ENCODE measurements around the gene ALDH1L2.
"Not testable (repeated sequence)": the region's sequence is repeated elsewhere in the genome, so short reads cannot be mapped to it uniquely, and the experiment has no call there.

ALDH1L2 gene

DNA sequence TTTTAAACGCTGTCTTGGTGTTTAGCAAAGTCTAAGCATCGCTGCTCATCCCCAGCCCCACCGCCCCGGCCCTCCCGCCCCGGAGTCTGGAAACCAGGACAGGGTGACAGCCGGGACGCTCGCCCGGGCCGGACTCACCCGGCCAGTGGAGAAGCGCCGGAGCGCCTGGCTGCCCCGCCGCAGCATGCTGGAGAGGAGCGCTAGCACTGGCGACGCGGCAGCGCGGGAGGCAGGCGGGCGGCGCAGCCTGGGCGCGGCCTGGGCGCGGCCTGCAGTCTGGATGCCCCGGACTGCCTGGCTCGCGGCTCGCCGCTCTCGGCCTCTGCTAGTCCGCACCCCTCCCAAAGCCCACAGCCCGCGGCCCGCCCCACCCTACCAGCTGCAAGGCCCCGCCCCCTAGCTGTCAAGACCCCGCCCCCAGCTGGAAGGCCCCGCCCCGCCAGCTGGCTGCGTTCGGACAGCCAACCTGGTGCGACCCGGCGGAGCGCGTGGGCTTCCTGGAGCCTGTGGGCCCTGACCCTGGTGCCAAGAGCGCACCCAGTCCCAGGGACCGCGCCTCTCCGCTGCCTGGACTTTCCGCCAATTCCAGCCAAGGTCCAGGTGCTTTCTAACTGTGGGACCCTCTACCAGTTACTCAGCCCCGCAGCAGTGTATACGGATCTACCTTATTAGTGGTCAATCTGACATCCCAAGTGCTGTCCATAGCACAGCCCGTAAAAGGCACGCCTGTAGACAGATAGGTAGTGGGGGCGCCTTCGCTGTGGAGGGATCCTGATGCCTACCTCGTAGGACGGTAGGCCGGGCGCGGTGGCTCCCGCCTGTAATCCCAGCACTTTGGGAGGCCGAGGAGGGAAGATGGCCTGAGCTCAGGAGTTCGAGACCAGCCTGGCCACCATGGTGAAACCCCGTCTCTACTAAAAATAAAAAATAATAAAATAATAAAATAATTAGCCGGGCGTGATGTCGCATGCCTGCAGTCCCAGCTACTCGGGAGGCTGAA, at the start of gene ALDH1L2:
ALDH1L2 (minus strand) TSS at position 208 of the 1,000 bp plus-strand sequence; CDS start at position 186, 22 bp downstream.
- DNase-seq (ENCODE audit: low read depth) = peak; percentile 67

DNA sequence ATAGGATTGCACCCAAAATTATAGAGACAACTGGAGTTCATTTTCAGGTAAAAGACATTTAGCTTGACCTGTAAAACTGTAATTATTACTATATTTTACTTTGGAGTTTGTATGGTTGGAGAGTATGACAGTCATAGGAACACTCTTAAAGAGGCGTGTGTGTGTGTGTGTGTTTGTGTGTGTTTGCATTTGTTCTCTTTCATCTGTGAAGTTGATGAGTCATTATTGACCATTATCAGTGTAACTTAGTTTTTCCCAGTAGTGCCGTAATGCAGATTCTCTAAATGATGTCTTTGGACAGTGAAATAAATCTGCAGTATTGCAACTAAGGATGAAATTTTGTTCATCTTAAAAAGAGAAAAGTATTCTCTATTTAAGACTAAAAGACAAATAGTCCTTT, 36.3 kb upstream of the ALDH1L2 start:
- DNase-seq (ENCODE audit: low read depth) = no peak

DNA sequence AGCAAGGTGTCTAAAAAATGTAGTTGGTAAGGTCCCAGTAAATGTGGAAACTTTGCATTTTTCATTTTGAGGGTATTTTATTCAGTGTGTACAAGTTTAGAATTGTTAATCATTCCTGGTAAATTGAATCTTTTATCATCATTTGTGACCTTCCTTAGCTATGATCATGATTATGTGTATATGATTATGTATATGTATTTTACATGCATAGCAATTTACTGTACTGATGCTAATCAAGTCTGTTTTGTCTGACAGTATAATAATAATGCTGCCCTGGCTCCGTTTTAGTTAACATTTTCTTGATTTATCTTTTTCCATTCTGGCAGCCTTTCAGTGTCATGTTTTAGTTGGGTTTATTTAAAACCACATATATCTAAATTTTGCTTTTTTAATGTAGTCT, 32.7 kb upstream of the ALDH1L2 start:
- no peak for DNase-seq (ENCODE audit: low read depth)

DNA sequence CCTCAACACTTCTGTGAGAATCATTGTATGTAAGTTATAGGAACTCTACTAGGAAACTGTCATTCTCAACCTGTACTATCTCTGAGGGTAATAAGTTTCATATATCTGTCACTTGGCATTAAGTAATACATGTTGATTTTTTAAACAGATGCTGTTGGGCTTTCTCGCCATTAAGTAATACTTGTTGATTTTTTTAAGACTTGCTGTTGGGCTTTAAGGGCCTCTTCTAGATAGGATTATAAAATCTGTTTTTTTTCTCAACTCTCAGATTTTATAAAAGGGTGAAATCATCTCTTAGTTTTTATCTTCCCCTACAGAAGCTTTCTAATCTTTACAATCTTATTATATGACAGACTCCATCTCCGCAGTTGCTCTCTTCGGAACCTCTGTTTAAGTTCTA, 28.8 kb upstream of the ALDH1L2 start:
- DNase-seq (ENCODE audit: low read depth) = no peak

DNA sequence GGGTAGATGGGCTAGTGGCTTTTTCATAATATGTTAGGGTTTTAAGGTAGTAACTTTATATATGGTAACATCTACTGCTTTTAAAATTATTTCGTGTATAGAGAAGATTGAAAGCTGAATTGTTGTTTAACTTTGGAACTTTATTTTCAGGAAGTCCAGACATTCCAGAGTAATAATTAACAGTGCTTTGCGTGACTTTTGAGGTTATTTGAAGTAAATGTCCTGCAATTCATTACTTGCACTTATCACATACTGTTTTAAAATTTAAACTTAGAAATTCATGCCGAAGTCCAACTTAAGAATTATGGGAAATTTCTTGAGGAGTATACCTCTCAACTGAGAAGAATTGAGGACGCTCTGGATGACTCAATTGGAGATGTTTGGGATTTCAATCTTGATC, 26.6 kb upstream of the ALDH1L2 start:
- DNase-seq (ENCODE audit: low read depth) = no peak

DNA sequence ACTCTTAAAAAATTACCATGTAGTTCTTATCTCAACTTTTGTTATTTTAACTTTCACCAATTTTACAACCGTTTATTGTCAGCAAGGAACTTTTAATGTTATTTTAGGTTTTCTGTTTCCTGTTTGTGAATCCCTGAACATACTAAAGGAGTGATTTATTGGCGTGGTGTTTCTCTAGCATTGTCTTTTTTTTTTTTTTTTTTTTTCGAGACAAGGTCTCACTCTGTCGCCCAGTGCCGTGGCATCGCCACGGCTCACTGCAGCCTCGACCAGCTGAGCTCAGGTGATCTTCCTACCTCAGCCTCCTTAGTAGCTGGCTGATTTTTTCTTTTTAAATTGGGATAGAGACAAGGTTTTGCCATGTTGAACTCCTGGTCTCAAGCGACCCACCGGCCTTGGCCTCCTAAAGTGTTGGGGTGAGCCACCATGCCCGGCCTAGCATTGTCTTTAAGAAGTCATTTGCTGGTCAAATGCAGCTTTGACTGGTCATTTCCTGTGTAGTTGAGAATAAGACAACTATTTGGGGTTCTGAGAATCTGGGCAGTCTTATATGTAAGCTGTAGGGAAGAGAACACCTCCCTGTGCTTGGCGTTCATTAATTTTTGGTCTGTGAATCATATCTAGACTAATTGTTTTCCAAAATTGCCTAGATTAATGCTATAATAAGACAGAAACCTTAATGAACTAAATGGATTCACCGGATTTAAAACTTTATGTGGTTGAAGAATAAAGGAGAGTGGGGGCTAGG, 25.4 kb upstream of the ALDH1L2 start:
- no peak for DNase-seq (ENCODE audit: low read depth)

DNA sequence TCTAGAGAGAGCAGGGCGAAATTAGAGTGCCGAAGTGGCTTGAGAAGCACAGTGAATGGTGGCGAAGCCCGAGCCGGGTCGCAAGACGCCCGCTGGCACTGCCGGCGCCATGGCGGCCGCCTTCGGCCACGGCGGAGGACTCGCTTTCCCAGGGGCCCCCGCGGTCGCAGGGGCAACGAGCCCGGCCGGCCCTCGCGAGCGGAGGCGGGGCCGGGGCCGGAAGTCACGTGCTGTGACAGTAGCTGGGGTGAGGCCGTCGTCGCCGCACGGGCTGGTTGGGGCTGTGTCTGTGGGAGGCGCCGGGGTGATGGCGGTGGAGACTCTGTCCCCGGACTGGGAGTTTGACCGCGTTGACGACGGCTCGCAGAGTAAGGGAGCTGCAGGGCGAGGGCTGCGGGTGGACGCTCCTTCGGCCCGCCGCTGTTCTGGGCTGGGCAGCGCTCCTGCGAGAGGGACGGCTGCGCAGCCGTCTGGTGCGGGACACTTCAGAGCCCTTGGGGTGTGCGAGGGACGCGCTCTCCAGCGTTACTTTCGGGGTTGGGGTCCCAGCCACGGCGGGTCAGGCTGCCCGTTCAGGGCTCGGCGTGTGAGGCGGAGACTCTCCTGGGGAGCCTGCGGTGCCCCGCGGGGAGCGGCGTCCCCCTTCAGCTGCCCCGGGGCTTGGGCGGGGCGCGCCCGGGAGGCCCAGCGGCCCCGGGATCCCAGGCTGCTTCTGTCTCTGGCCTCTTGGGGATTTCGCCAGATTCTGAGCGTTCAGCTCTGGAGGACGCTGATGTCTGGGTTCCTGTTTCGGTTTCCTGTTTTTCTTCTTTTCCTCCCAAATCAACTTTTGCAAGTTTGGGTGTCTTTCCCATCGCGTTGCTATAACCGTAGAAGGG, 23.5 kb upstream of the ALDH1L2 start, which contains the start of gene WASHC4:
WASHC4 (plus strand) TSS at position 238 of the 878 bp plus-strand sequence; CDS start at position 308, 70 bp downstream.
- peak; percentile 86 for DNase-seq (ENCODE audit: low read depth)

DNA sequence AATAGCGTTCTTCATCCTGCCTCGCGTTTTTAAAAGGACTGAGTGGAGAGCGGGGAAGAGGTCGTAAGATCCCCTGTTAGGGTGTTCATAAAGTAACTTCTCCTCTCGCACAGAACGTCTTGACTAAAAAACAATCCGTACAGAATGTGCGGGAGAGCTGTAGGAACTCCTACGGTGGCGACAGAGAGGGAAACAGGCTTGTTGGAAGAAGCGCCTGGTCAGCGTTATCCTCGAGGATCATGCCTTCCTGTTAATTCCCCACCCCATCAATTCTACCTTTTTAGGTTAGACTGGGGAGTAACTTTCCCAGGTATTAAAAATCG, 22.9 kb upstream of the ALDH1L2 start:
- peak; percentile 28 for DNase-seq (ENCODE audit: low read depth)

DNA sequence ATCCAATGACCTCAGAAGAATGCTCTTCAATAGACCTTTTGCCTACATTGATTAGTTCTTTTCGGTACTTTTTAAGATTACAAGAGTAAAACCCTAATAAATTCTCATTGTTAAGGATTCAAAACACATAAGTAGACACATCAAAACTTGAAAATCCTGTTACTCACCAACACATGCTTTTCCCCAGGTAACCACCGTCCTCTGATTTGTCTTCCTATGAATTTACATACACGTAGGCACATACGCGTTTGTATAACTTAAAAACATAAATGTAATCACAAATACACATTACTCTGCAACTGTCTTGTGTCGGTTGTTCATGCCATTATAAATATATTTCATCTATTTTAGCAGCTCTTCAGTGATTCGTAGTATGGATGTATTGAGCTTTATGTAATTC, 22.4 kb upstream of the ALDH1L2 start:
- no peak for DNase-seq (ENCODE audit: low read depth)

DNA sequence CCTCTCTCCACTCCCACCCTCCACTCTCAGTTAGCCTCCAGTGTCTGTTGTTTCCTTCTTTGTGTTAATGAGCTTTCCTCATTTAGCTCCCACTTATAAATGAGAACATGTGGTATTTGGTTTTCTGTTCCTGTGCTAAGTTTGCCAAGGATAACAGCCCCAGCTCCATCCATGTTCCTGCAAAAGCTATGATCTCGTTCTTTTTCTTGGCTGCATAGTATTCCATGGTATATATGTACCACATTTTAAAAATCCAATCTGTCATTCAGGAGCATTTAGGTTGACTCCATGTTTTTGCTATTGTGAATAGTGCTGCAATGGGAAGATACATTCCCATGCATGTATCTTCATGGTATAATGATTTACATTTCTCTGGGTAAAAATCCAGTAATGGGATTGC, 20.5 kb upstream of the ALDH1L2 start:
- no peak for DNase-seq (ENCODE audit: low read depth)

DNA sequence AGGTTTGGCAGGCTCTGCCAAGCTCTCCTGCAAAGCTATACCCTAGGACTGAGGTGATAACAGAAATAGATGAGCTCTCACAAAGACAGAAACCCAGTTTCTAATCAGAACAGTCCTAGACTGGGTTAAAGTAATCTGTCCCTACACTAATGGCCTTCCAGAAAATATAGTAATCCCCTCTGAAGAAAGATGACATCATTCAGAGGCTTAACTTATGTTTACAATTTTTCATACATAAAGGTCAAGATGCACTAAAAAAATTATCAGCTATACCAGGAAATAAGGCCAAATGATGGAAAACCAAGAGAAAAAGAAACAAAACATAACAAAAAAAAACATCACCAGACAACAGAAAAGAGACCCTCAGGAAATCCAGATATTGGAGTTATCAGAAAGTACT, 18.4 kb upstream of the ALDH1L2 start:
- no peak for DNase-seq (ENCODE audit: low read depth)

DNA sequence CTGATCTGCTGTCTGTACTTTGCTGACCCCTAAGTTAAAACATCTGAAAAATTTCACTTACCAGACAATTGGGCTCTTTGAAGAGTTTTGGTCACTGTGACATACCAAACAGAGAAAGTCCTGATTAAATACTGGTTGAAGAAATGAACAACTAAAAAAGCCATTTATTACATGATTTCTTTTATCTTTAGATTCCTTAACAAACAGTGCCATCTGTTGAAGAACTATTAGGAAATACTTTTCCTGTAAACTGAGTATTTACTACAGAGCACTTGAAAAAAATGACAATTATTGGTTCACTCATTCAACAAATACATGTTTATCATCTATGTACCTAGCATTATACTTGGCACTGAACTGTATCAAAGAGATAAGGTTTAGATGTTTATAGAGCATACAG, 16.7 kb upstream of the ALDH1L2 start:
- no peak for DNase-seq (ENCODE audit: low read depth)

DNA sequence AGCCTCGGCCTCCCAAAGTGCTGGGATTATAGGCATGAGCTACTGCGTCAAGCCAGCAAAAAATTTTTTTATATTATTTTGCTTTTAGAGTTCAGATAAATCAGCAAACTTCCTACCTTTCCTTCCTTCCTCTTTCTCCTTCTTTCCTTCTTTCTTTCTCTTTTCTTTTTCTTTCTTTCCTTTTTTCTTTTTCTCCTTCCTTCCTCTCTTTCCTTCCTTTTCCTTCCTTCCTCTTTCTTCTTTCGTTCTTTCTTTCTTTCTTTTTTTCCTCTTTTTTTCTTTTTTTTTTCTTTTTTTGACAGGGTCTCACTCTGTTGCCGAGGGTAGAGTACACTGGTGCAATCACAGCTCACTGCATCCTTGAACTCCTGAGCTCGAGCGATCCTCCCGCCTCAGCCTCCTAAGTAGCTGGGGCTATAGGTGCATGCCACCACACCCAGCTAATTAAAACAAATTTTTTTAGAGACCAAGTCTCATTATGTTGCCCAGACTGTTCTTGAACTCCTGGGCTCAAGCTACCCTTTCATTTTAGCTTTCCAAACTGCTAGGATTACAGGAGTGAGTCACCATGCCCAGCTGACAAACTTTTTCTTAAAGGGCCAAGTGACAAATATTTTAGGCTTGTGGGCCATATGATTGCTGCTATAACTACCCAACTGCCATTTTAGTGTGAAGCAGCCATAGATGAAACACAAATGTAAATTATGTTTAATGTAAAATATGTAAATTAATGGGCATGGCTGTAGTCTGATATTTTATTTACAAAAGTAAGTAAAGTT, 16.1 kb upstream of the ALDH1L2 start:
- DNase-seq (ENCODE audit: low read depth) = peak; percentile 57

DNA sequence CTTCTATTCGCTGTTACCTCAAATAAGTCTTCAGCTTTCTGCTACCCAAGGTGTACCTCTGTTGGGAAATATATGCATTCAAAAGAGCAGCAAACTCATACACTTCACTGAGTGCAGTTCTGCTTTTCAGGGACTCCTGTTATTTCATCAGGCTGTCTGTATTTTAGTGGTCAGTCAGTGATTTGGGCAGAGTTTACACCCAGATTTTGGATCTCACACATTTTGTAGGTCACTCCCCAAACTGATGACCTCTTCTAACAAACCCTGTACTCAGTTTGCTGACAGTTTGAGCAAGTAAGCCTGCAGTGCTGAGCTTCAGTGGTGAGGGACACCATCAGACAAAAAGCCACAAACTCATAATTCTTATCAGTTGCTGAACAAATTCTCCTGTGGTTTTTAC, 15.1 kb upstream of the ALDH1L2 start:
- no peak for DNase-seq (ENCODE audit: low read depth)

DNA sequence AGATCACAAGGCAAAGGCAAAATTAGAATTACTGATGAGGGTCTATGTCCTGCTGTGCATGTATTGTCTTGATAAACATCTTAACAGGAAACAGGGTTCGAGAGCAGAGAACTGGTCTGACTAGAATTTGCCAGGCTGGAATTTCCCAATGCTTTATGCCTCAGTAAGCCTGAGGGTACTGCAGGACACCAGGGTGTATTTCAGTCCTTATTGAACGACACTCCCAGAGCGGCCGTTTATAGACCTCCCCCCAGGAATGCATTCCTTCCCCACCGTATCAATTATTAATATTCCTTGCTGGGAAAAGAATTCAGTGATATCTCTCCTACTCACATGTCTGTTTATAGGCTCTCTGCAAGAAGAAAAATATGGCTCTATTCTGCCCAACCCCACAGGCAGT, 11.1 kb upstream of the ALDH1L2 start:
- not testable (repeated sequence) for DNase-seq (ENCODE audit: low read depth)

DNA sequence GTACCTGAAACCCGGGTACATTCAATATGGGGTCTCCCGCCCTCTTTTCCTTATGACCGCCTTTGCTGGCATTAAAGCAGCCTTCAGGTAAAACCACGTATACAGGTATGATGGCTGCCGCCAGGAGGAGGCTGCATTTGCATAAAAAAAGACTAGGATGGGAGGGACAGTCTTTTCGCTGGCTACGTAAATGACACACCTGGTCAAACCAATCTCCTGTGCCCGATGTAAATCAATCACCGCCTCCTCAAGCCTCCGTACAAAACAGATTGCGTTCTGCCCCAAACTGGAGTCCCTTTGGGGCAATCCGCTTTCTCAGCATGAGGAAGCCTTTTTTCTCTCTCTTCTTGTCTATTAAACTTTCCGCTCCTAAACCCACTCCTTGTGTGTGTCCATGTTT, 8.1 kb upstream of the ALDH1L2 start:
- no peak for DNase-seq (ENCODE audit: low read depth)

DNA sequence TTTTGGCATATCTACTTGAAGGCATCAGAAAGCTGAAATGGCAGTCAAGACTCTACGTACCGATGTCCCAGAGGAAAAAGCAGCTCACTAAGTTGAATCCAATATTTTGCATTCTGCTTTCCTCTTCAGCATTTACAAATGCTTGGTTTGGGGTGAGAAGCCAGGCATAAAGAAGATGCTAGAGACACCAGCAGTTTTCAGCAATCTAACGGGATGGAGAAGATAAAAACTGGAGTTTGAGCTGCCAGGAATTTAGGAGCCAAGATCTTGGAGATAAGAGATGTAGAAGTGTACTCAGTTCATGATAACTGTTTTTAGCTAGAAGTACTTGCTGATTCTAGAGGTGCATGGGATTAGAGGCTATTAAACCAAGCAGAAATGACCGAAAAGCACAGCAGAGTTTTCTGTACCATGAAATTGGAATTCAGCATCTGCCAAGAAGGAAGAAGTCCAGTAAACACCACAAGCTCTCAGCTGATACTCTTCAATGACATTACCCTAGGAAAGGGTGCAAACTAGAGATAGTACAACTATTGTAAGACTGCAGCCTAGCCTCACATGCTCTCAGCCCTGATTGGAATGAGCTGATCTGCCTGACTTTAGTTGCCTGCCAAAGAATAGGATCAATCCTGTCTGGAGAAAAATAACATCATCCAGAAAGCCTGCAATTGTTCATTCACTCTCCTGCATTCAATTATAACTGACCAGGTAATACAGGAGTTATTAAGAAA, 7.4 kb upstream of the ALDH1L2 start:
- DNase-seq (ENCODE audit: low read depth) = no peak

DNA sequence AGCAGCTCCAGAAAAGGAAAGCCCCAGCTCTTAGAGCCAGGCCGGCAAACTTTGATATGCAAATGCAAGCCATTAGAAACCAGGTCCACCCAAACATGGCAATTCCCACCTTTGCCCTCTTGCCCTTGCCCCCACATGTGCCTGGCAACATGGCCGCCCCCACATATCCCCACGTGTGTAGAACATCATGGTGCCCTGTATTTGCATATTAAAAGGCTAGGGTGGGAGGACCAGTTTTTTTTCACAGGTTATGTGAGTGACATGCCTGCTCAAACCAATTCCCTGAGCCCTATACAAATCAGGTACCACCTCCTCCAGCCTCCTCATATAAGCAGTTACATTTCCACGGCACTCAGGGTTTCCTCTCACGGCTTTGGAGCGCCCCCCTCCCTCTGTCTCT, 6.1 kb upstream of the ALDH1L2 start:
- no peak for DNase-seq (ENCODE audit: low read depth)

DNA sequence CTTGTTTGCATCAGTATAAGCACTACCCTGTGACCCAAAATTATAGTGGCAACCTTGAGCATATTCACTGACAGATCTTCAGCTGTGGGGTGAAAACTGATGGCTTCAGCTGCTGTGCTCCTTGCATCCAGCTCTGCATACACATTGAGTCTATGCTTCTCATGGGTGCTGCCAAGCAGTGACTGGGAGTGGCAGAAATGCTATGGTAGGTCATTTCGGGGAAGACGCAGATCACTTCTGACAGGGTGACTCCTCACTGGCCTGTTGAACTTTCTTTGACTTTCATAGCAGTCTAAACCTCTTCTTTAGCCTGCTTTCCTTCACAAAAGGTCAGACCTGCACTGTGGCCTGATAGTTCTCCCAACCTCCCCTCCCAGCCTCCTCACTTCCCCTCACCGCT, 5.6 kb upstream of the ALDH1L2 start:
- no peak for DNase-seq (ENCODE audit: low read depth)

DNA sequence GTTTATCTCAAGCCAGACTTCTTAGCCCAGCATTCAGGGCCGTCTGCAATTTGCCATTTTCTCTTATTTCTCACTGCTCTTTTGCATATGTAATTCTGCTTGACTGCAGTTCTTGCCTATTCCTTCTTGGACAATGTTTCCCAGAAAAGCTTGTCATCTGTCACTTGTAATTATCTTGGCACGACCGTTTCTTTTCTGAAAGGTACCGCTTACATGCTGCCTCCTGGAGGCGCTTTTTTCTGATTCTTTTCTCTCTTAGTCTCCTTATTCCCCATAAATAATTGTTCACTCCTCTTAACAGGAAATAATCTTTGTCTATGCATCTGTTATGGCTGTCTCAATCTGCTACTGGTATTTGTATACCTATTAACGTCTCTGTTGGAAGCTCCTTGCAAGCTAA, 1.2 kb upstream of the ALDH1L2 start:
- DNase-seq (ENCODE audit: low read depth) = no peak

Data from stromal cell of bone marrow (primary cell).